Measurements from ENCODE around the gene MFF.
"Not testable (repeated sequence)": the region's sequence is repeated elsewhere in the genome, so short reads cannot be mapped to it uniquely, and the experiment has no call there.

Gene MFF

DNA sequence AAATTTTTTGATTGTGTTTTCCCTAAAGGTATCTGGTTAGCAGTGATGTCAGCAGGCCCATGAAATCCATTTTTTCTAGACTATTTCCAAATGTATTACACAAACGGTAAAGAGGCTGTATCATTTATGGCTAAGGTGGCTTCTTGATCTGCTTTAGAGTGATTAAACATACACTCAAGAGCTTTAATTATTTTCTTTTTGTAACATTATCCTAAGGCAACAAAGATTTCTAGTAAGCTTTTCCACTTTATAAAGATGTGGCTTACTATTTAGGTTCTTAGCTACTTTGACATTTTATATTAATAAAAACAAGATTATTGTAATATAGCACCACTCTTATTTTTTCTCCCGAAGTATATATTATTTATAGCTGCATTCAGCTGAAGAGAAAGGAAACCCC is 16.5 kb downstream of the MFF start:
- Histone ChIP-seq H3K27ac (ENCODE audit: low read depth, low read length) (no peak overlapping the region), H3K36me3 (ENCODE audit: control insufficient read depth, insufficient read depth, low read length) (peaks cover 2% of the 10 kb centered on the region), H3K4me1 (ENCODE audit: control insufficient read depth, insufficient read depth, low read length) (no peaks in the 10 kb centered on the region), H3K9ac (ENCODE audit: low read length) (no peak overlapping the region), H3K4me3 (ENCODE audit: low read length) (no peak overlapping the region), H3K27me3 (ENCODE audit: control insufficient read depth, insufficient read depth, low read length) (no peaks in the 10 kb centered on the region)

DNA sequence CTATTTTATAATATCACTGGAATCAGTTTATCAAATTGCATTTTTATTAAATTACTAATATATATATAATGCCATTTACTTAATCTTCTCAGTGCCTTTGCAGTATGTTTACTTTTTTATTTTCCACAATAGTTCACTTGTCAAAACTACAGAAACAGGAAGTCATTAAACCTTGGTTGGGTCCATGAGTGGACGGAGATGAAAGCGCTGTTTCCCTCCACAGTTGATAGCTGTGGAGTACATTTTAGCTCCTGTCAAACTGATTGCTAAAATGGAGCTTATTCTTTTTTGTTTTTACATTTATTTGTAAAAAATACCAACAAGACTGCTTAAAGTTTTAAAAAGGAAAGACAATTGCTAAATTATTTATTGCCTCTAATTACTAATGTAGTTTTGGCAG is 19.2 kb downstream of the MFF start:
- Histone ChIP-seq H3K9ac (ENCODE audit: low read length) (no peak overlapping the region), H3K4me1 (ENCODE audit: control insufficient read depth, insufficient read depth, low read length) (no peaks in the 10 kb centered on the region), H3K27ac (ENCODE audit: low read depth, low read length) (no peak overlapping the region), H3K27me3 (ENCODE audit: control insufficient read depth, insufficient read depth, low read length) (no peaks in the 10 kb centered on the region), H3K36me3 (ENCODE audit: control insufficient read depth, insufficient read depth, low read length) (peaks cover 4% of the 10 kb centered on the region), H3K4me3 (ENCODE audit: low read length) (no peak overlapping the region)

DNA sequence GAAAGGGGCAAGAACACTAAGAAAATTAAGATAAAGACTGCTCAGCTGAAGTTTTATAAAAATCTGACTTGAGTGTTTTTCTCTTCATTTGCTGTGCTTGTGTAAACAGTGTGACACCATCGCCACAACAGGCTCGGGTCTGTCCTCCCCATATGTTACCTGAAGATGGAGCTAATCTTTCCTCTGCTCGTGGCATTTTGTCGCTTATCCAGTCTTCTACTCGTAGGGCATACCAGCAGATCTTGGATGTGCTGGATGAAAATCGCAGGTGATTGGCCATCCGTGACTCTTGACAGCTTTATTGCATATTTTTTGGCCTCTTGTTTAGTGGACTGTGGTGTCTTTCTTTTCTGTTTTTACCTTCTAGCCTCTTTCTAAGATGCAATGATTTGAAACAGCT is 22.1 kb downstream of the MFF start:
- no peaks in the 10 kb centered on the region for H3K27me3 ChIP-seq (ENCODE audit: control insufficient read depth, insufficient read depth, low read length)
- H3K9ac ChIP-seq (ENCODE audit: low read length), result no peak overlapping the region
- H3K4me1 ChIP-seq (ENCODE audit: control insufficient read depth, insufficient read depth, low read length), result no peaks in the 10 kb centered on the region
- peaks cover 3% of the 10 kb centered on the region for H3K36me3 ChIP-seq (ENCODE audit: control insufficient read depth, insufficient read depth, low read length)
- no peak overlapping the region for H3K27ac ChIP-seq (ENCODE audit: low read depth, low read length)
- no peak overlapping the region for H3K4me3 ChIP-seq (ENCODE audit: low read length)

DNA sequence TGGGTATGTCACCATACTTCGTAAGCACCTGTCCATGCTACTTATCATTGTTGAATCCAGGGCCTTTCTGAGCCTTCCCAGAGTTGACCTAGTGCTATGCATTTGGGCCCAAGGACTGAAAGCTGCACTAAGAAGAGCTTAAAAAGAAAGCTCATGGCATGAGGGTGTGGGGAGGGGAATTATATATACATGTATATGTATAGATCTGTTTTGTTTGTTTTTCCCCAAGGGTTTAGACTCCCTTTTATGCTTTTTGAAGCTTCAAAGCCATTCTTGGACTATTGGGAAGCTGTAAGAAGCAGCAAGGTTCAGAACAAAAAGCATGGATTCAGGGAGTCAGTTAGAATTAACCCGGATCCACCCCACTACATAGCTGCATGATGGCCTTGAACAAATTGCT is 23.3 kb downstream of the MFF start:
- peaks cover 3% of the 10 kb centered on the region for H3K36me3 ChIP-seq (ENCODE audit: control insufficient read depth, insufficient read depth, low read length)
- no peak overlapping the region for H3K9ac ChIP-seq (ENCODE audit: low read length)
- H3K4me1 ChIP-seq (ENCODE audit: control insufficient read depth, insufficient read depth, low read length), result no peaks in the 10 kb centered on the region
- H3K27ac ChIP-seq (ENCODE audit: low read depth, low read length), result no peak overlapping the region
- no peaks in the 10 kb centered on the region for H3K27me3 ChIP-seq (ENCODE audit: control insufficient read depth, insufficient read depth, low read length)
- no peak overlapping the region for H3K4me3 ChIP-seq (ENCODE audit: low read length)

DNA sequence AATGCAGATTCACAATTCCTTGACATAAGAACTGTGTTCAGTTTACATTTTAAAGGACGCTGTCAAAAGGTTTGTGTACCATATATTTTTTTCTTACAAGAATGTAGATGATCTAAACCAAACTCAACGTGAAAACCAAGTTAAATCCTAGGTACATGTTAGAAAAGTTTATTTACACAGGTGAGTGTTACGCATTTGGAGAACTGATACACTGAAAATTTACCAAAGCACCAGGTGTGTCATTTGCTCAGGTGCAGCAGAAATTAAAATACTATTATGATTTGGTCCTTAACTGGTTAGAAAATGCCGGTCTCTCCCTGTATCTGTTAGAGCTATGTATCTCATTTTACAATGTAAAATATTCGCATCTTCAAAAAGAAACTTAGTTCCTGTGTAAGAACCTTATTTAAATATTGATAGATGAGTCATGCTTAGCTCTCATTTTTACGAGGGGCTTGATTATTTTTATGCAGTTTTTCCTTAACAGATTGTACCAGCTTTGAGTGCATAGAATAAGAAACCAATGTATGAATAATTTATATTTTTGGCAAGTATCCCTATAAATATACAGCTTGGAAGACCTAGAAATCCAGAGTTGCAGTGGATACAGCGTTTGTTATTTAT is 25.1 kb downstream of the MFF start:
- H3K27me3 ChIP-seq (ENCODE audit: control insufficient read depth, insufficient read depth, low read length), result no peaks in the 10 kb centered on the region
- no peak overlapping the region for H3K4me3 ChIP-seq (ENCODE audit: low read length)
- peaks cover 3% of the 10 kb centered on the region for H3K36me3 ChIP-seq (ENCODE audit: control insufficient read depth, insufficient read depth, low read length)
- H3K27ac ChIP-seq (ENCODE audit: low read depth, low read length), result no peak overlapping the region
- no peak overlapping the region for H3K9ac ChIP-seq (ENCODE audit: low read length)
- no peaks in the 10 kb centered on the region for H3K4me1 ChIP-seq (ENCODE audit: control insufficient read depth, insufficient read depth, low read length)

DNA sequence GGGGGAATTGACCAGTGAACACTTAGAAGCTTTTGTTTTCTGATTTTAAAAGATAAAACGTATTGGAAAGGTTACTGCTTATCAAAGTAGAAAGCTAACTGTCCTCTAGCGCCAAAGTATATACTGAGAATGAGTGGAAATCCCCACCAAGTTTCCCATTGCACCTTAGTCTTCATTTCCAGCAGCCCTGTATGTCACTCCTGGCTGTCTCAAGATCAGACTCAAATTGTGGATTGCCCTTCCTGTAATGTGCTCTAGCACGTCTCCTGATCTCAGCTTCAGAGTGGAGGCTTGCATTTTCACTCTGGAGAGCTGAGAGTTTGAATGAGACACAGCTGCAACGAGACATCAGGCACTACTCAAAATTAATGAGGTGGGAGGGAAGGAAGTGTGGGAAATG is 26.6 kb downstream of the MFF start:
- H3K27me3 ChIP-seq (ENCODE audit: control insufficient read depth, insufficient read depth, low read length), result no peaks in the 10 kb centered on the region
- no peak overlapping the region for H3K9ac ChIP-seq (ENCODE audit: low read length)
- H3K4me3 ChIP-seq (ENCODE audit: low read length), result no peak overlapping the region

DNA sequence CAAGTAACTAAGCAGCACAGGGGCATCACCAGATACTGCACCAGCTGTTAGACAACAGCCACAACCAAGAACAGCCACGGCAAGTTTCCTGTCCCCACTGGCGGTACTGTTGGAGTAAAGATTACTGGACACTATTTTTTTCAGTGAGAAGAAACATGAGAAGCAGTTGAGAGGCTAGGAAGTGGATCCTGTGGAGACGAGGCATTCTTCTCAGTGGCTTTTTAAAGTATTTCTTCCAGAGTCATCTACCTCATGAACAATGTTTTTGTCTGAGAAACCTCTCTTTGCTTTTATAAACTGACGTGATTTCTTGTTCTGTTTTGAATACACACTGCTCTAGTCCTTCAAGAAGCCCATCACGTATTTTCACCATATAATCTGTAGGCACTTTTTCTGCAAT is 35.3 kb downstream of the MFF start:
- H3K27me3 ChIP-seq (ENCODE audit: control insufficient read depth, insufficient read depth, low read length), result no peaks in the 10 kb centered on the region
- H3K4me1 ChIP-seq (ENCODE audit: control insufficient read depth, insufficient read depth, low read length), result no peaks in the 10 kb centered on the region
- H3K36me3 ChIP-seq (ENCODE audit: control insufficient read depth, insufficient read depth, low read length), result peaks cover 3% of the 10 kb centered on the region
- H3K4me3 ChIP-seq (ENCODE audit: low read length), result no peak overlapping the region
- H3K27ac ChIP-seq (ENCODE audit: low read depth, low read length), result no peak overlapping the region
- H3K9ac ChIP-seq (ENCODE audit: low read length), result no peak overlapping the region

More for the DNA sequence above, 26.6 kb downstream of the MFF start:
- Histone ChIP-seq H3K4me1 (ENCODE audit: control insufficient read depth, insufficient read depth, low read length) (no peaks in the 10 kb centered on the region), H3K27ac (ENCODE audit: low read depth, low read length) (no peak overlapping the region), H3K36me3 (ENCODE audit: control insufficient read depth, insufficient read depth, low read length) (peaks cover 3% of the 10 kb centered on the region)

DNA sequence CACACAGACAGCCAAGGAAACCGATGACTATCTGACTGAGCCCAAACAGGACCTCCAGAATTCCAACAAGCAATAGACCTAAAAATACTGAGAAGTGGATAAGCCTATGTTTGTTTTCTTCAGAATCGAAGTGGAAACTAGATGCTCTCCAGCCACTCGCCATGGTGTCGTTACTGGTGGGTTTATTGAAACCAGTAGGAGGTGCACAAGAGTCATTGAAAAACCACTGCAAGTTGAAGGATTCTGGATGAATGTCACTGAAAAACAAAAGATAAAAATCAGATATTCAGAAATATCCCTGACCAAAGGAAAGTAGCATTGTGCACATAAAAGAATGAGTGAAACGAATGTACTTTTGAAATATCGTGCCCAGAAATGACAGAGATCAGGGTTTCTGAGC is 38.7 kb downstream of the MFF start:
- no peaks in the 10 kb centered on the region for H3K4me1 ChIP-seq (ENCODE audit: control insufficient read depth, insufficient read depth, low read length)
- H3K4me3 ChIP-seq (ENCODE audit: low read length), result no peak overlapping the region
- no peak overlapping the region for H3K9ac ChIP-seq (ENCODE audit: low read length)
- H3K36me3 ChIP-seq (ENCODE audit: control insufficient read depth, insufficient read depth, low read length), result peaks cover 3% of the 10 kb centered on the region
- no peaks in the 10 kb centered on the region for H3K27me3 ChIP-seq (ENCODE audit: control insufficient read depth, insufficient read depth, low read length)
- H3K27ac ChIP-seq (ENCODE audit: low read depth, low read length), result no peak overlapping the region

DNA sequence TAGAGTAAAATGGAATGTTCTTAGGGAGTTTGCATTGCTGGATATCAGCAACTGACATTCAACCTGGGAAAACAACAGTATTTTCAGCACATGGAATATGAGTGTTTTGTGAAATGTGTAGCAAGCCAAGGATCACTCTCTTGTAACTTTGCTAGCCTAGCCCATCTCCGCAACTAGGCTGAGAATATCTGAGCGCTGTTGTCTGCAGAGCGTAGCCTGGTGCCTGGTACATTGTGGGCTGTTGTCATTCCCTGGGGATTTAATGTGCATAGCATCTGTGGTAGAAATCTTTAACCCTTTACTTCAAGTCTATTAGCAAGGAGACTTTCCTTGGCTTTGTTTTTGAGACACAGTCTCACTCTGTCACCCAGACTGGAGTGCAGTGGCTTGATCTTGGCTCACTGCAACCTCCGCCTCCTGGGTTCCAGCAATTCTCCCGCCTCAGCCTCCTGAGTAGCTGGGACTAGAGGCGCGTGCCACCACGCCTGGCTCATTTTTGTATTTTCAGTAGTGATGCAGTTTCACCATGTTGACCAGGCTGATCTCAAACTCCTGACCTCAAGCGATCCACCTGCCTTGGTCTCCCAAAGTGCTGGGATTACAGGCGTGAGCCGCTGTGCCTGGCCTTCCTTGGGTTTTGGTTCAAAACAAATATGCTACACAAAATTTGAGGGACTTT is 39.7 kb downstream of the MFF start:
- not testable (repeated sequence) for H3K4me3 ChIP-seq (ENCODE audit: low read length); H3K27ac ChIP-seq (ENCODE audit: low read depth, low read length); H3K4me1 ChIP-seq (ENCODE audit: control insufficient read depth, insufficient read depth, low read length); H3K9ac ChIP-seq (ENCODE audit: low read length); H3K27me3 ChIP-seq (ENCODE audit: control insufficient read depth, insufficient read depth, low read length); H3K36me3 ChIP-seq (ENCODE audit: control insufficient read depth, insufficient read depth, low read length)

DNA sequence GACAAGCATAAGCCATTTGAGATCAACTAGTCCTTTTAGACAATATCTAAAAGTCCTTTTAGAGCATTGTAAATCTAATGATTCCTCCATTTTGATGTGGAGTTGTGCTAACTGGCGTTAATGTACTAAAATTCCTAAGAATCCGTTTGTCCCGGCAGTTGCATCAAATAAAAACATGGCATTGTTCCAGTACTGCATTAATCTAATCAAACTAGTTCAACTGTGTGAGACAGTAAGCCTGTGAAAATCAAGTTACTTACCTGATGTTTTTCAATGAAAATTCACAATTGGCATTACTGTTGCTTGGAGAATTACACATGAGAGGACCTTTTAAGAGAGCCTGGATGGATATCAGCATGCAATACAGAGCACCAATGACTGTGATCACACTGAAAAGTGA is 40.8 kb downstream of the MFF start:
- Histone ChIP-seq H3K4me3 (ENCODE audit: low read length) (no peak overlapping the region), H3K36me3 (ENCODE audit: control insufficient read depth, insufficient read depth, low read length) (no peaks in the 10 kb centered on the region), H3K4me1 (ENCODE audit: control insufficient read depth, insufficient read depth, low read length) (no peaks in the 10 kb centered on the region), H3K27ac (ENCODE audit: low read depth, low read length) (no peak overlapping the region), H3K9ac (ENCODE audit: low read length) (no peak overlapping the region), H3K27me3 (ENCODE audit: control insufficient read depth, insufficient read depth, low read length) (no peaks in the 10 kb centered on the region)

DNA sequence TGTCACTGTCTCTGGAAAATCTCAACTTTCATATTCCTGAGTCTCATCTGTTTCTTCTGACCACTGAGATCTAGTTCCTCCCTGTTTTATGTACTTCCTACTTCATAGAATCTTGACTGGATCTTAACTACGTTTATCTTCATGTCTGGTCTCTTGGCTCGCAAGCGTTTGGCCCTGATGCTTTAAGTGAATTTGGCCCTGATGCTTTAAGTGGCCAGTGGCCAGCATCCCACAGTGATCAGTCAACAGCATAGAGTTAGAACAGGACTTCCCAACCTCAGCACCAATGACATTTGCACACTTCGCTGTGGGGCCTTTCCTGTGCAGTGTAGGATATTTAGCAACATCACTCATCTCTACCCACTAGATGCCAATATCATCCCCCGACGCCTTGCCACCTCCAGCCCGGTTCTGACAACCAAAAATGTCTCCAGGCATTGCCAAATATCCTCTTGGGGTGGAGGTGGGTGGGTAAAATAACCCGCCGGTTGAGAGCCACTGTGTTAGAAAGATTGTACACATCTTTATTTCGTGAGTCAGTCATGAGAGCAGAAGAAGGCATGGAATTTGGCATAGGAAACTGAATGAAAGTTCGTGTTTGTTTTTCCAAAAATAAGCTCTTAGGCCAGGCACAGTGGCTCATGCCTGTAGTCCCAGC is 41.8 kb downstream of the MFF start:
- Histone ChIP-seq H3K9ac (ENCODE audit: low read length) (no peak overlapping the region), H3K4me1 (ENCODE audit: control insufficient read depth, insufficient read depth, low read length) (no peaks in the 10 kb centered on the region), H3K27me3 (ENCODE audit: control insufficient read depth, insufficient read depth, low read length) (no peaks in the 10 kb centered on the region), H3K36me3 (ENCODE audit: control insufficient read depth, insufficient read depth, low read length) (no peaks in the 10 kb centered on the region), H3K27ac (ENCODE audit: low read depth, low read length) (no peak overlapping the region), H3K4me3 (ENCODE audit: low read length) (no peak overlapping the region)

DNA sequence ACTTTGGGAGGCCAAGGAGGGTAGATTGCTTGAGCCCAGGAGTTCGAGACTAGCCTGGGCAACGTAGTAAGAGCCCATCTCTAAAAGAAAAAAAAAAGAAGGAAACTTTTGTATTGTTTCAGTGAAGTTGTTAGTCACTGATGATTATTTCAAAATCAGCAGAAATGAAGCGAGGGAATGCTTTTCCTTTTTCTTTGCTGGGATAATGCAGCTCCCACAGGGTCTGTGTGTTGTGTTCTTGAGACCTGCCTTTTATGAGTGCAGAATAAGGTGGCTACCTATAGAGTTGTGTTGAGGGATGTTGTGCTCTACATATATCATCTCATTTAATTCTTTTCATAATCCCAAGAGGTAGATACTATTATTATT is 42.4 kb downstream of the MFF start:
- Histone ChIP-seq H3K36me3 (ENCODE audit: control insufficient read depth, insufficient read depth, low read length) (no peaks in the 10 kb centered on the region), H3K4me1 (ENCODE audit: control insufficient read depth, insufficient read depth, low read length) (no peaks in the 10 kb centered on the region), H3K9ac (ENCODE audit: low read length) (no peak overlapping the region), H3K27me3 (ENCODE audit: control insufficient read depth, insufficient read depth, low read length) (no peaks in the 10 kb centered on the region), H3K4me3 (ENCODE audit: low read length) (no peak overlapping the region), H3K27ac (ENCODE audit: low read depth, low read length) (no peak overlapping the region)

DNA sequence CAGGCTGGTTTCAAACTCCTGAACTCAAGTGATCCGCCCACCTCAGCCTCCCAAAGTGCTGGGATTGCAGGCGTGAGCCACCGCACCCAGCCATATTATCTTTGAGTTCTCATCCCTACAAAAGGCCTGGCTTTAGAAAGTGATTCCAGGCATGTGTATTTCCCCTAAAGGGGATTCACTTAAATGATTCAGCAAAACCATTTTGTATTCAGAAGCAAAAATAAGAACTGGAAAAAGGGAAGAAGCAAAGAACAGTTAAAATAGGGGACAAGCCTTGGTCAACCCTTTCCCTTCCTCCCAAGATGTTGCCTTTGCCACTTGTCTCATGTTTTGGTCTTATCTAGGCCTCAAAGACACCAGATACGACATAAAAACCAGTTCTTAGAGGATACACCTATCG is 43.5 kb downstream of the MFF start:
- H3K4me1 ChIP-seq (ENCODE audit: control insufficient read depth, insufficient read depth, low read length), result no peaks in the 10 kb centered on the region
- no peaks in the 10 kb centered on the region for H3K27me3 ChIP-seq (ENCODE audit: control insufficient read depth, insufficient read depth, low read length)
- H3K9ac ChIP-seq (ENCODE audit: low read length), result no peak overlapping the region
- H3K36me3 ChIP-seq (ENCODE audit: control insufficient read depth, insufficient read depth, low read length), result no peaks in the 10 kb centered on the region
- H3K27ac ChIP-seq (ENCODE audit: low read depth, low read length), result no peak overlapping the region
- no peak overlapping the region for H3K4me3 ChIP-seq (ENCODE audit: low read length)
